ENCODE results near the gene CES5A. TPM values are rescaled to one million over a fixed set of nuclear protein-coding genes. Genes with fewer than 3 reads are reported as not detected.

CES5A gene
- total RNA-seq, 2 donors from 2014 or later, result 0.26 TPM; not detected in 1

- H3K4me1 ChIP-seq (ENCODE audit: control insufficient read depth, insufficient read depth, low read length), result no peaks in the 10 kb centered on the region
- 80 to 81% methylated on average over 6 to 7 of the region's 7 CpGs for WGBS, 2 experiments (ENCODE audit: insufficient coverage in 1 of 2, insufficient read length in 1 of 2)
- no peaks in the 10 kb centered on the region for H3K9me3 Mint-ChIP-seq
- no peak overlapping the region for H3K27ac Mint-ChIP-seq
- H3K27me3 ChIP-seq (ENCODE audit: control insufficient read depth, insufficient read depth, low read length, poor library complexity, severe bottlenecking), result peaks cover 3% of the 10 kb centered on the region
- H3K36me3 Mint-ChIP-seq (ENCODE audit: low read depth), result no peaks in the 10 kb centered on the region
- no peaks in the 10 kb centered on the region for H3K9me3 ChIP-seq (ENCODE audit: control insufficient read depth, low read length)
- no peaks in the 10 kb centered on the region for H3K36me3 ChIP-seq (ENCODE audit: control insufficient read depth, insufficient read depth, low read length)
- no peak overlapping the region for H3K9ac ChIP-seq (ENCODE audit: extremely low read depth, low read length, poor library complexity, severe bottlenecking)
- TF ChIP-seq CTCF (conservative IDR thresholded peaks at IDR 0.05), result no peak
- no peak overlapping the region for H3K4me3 Mint-ChIP-seq
- DNase-seq, result peak; percentile 5
- H3K27ac ChIP-seq (ENCODE audit: low read depth, low read length), result no peak overlapping the region
- no peak overlapping the region for H3K4me3 ChIP-seq (ENCODE audit: low read length)
- H3K4me1 Mint-ChIP-seq, result peaks cover 6% of the 10 kb centered on the region
- peaks cover 22% of the 10 kb centered on the region for H3K27me3 Mint-ChIP-seq (ENCODE audit: insufficient read depth)
These were observed 41.1 kb downstream of the CES5A start for GRCh38 chr16:55834049-55834448.

GRCh38 chr16:55832773-55833691, 42.1 kb downstream of the CES5A start, which contains the start of gene CES1:
Gene CES1 (minus strand): TSS chr16:55833096. CDS start chr16:55833055, 41 bp downstream.
- no peak within 1 kb of the TSS for H3K27ac ChIP-seq (ENCODE audit: low read depth, low read length)
- peaks cover 5% of the 10 kb centered on the region for H3K27me3 ChIP-seq (ENCODE audit: control insufficient read depth, insufficient read depth, low read length, poor library complexity, severe bottlenecking)
- no peaks in the 10 kb centered on the region for H3K9me3 Mint-ChIP-seq
- no peaks in the 10 kb centered on the region for H3K4me1 ChIP-seq (ENCODE audit: control insufficient read depth, insufficient read depth, low read length)
- no peaks in the 10 kb centered on the region for H3K36me3 Mint-ChIP-seq (ENCODE audit: low read depth)
- no peak within 1 kb of the TSS for H3K27ac Mint-ChIP-seq
- no peak for TF ChIP-seq CTCF (conservative IDR thresholded peaks at IDR 0.05)
- H3K36me3 ChIP-seq (ENCODE audit: control insufficient read depth, insufficient read depth, low read length), result no peaks in the 10 kb centered on the region
- peak; percentile 85 for DNase-seq
- H3K9me3 ChIP-seq (ENCODE audit: control insufficient read depth, low read length), result no peaks in the 10 kb centered on the region
- peaks cover 6% of the 10 kb centered on the region for H3K4me1 Mint-ChIP-seq
- no peak within 1 kb of the TSS for H3K4me3 ChIP-seq (ENCODE audit: low read length)
- H3K4me3 Mint-ChIP-seq, result no peak within 1 kb of the TSS
- peaks cover 26% of the 10 kb centered on the region for H3K27me3 Mint-ChIP-seq (ENCODE audit: insufficient read depth)
- WGBS, 2 experiments (ENCODE audit: insufficient coverage in 1 of 2, insufficient read length in 1 of 2), result 91 to 94% methylated on average over 24 to 30 of the region's 30 CpGs
- no peak within 1 kb of the TSS for H3K9ac ChIP-seq (ENCODE audit: extremely low read depth, low read length, poor library complexity, severe bottlenecking)

- no peak overlapping the region for H3K4me3 ChIP-seq (ENCODE audit: low read length)
- H3K27me3 ChIP-seq (ENCODE audit: control insufficient read depth, insufficient read depth, low read length, poor library complexity, severe bottlenecking), result peaks cover 5% of the 10 kb centered on the region
- no peaks in the 10 kb centered on the region for H3K9me3 ChIP-seq (ENCODE audit: control insufficient read depth, low read length)
- H3K36me3 Mint-ChIP-seq (ENCODE audit: low read depth), result no peaks in the 10 kb centered on the region
- H3K9me3 Mint-ChIP-seq, result no peaks in the 10 kb centered on the region
- no peak overlapping the region for H3K9ac ChIP-seq (ENCODE audit: extremely low read depth, low read length, poor library complexity, severe bottlenecking)
- DNase-seq, result peak; percentile 44
- WGBS, 2 experiments (ENCODE audit: insufficient coverage in 1 of 2, insufficient read length in 1 of 2), result 95 to 98% methylated on average over 17 of the region's 17 CpGs
- H3K27me3 Mint-ChIP-seq (ENCODE audit: insufficient read depth), result peaks cover 26% of the 10 kb centered on the region
- H3K36me3 ChIP-seq (ENCODE audit: control insufficient read depth, insufficient read depth, low read length), result no peaks in the 10 kb centered on the region
- no peak overlapping the region for H3K4me3 Mint-ChIP-seq
- H3K4me1 ChIP-seq (ENCODE audit: control insufficient read depth, insufficient read depth, low read length), result no peaks in the 10 kb centered on the region
- H3K27ac ChIP-seq (ENCODE audit: low read depth, low read length), result no peak overlapping the region
- H3K27ac Mint-ChIP-seq, result no peak overlapping the region
- TF ChIP-seq CTCF (conservative IDR thresholded peaks at IDR 0.05), result no peak
- peaks cover 6% of the 10 kb centered on the region for H3K4me1 Mint-ChIP-seq
These were observed 42.8 kb downstream of the CES5A start for GRCh38 chr16:55832425-55832772.

Measured in endodermal cell (in vitro differentiated cells).